Raji (cell line): ENCODE measurements around the gene HADHA.

ENCODE experiments used
- POLR2A ChIP-seq: IDR thresholded peaks from 2 replicates; pipeline ENCODE4 v1.6.1; 2011; ENCODE audit warnings: low read depth, low read length, control low read depth; ENCODE audit not compliant: insufficient read depth

Gene HADHA

GRCh38 chr2:26144953-26145680 lies 99.3 kb downstream of the HADHA start:
- TF ChIP-seq POLR2A = no peak

- TF ChIP-seq POLR2A = no peak
Measured at GRCh38 chr2:26144031-26144430, 100.4 kb downstream of the HADHA start.

- no peak for TF ChIP-seq POLR2A
Measured at GRCh38 chr2:26141145-26141769, 103.2 kb downstream of the HADHA start.
